ENCODE data around the gene GDPGP1. TPM values are rescaled to one million over a fixed set of nuclear protein-coding genes. Genes with fewer than 3 reads are reported as not detected.

The GDPGP1 gene
- total and polyA plus RNA-seq, 9 of the 15 experiments (the other 6 are each of a cell fraction or from before 2014, with no cell fraction given), result 0.78 to 6.1 (median 2.8) TPM

GRCh38 chr15:90200534-90201129 is 33.4 kb upstream of the GDPGP1 start (continued):
- TF ChIP-seq, protein P1, sequence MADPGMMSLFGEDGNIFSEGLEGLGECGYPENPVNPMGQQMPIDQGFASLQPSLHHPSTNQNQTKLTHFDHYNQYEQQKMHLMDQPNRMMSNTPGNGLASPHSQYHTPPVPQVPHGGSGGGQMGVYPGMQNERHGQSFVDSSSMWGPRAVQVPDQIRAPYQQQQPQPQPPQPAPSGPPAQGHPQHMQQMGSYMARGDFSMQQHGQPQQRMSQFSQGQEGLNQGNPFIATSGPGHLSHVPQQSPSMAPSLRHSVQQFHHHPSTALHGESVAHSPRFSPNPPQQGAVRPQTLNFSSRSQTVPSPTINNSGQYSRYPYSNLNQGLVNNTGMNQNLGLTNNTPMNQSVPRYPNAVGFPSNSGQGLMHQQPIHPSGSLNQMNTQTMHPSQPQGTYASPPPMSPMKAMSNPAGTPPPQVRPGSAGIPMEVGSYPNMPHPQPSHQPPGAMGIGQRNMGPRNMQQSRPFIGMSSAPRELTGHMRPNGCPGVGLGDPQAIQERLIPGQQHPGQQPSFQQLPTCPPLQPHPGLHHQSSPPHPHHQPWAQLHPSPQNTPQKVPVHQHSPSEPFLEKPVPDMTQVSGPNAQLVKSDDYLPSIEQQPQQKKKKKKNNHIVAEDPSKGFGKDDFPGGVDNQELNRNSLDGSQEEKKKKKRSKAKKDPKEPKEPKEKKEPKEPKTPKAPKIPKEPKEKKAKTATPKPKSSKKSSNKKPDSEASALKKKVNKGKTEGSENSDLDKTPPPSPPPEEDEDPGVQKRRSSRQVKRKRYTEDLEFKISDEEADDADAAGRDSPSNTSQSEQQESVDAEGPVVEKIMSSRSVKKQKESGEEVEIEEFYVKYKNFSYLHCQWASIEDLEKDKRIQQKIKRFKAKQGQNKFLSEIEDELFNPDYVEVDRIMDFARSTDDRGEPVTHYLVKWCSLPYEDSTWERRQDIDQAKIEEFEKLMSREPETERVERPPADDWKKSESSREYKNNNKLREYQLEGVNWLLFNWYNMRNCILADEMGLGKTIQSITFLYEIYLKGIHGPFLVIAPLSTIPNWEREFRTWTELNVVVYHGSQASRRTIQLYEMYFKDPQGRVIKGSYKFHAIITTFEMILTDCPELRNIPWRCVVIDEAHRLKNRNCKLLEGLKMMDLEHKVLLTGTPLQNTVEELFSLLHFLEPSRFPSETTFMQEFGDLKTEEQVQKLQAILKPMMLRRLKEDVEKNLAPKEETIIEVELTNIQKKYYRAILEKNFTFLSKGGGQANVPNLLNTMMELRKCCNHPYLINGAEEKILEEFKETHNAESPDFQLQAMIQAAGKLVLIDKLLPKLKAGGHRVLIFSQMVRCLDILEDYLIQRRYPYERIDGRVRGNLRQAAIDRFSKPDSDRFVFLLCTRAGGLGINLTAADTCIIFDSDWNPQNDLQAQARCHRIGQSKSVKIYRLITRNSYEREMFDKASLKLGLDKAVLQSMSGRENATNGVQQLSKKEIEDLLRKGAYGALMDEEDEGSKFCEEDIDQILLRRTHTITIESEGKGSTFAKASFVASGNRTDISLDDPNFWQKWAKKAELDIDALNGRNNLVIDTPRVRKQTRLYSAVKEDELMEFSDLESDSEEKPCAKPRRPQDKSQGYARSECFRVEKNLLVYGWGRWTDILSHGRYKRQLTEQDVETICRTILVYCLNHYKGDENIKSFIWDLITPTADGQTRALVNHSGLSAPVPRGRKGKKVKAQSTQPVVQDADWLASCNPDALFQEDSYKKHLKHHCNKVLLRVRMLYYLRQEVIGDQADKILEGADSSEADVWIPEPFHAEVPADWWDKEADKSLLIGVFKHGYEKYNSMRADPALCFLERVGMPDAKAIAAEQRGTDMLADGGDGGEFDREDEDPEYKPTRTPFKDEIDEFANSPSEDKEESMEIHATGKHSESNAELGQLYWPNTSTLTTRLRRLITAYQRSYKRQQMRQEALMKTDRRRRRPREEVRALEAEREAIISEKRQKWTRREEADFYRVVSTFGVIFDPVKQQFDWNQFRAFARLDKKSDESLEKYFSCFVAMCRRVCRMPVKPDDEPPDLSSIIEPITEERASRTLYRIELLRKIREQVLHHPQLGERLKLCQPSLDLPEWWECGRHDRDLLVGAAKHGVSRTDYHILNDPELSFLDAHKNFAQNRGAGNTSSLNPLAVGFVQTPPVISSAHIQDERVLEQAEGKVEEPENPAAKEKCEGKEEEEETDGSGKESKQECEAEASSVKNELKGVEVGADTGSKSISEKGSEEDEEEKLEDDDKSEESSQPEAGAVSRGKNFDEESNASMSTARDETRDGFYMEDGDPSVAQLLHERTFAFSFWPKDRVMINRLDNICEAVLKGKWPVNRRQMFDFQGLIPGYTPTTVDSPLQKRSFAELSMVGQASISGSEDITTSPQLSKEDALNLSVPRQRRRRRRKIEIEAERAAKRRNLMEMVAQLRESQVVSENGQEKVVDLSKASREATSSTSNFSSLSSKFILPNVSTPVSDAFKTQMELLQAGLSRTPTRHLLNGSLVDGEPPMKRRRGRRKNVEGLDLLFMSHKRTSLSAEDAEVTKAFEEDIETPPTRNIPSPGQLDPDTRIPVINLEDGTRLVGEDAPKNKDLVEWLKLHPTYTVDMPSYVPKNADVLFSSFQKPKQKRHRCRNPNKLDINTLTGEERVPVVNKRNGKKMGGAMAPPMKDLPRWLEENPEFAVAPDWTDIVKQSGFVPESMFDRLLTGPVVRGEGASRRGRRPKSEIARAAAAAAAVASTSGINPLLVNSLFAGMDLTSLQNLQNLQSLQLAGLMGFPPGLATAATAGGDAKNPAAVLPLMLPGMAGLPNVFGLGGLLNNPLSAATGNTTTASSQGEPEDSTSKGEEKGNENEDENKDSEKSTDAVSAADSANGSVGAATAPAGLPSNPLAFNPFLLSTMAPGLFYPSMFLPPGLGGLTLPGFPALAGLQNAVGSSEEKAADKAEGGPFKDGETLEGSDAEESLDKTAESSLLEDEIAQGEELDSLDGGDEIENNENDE (IDR thresholded peaks at IDR 0.05; ENCODE audit: low read depth, low read length), result no peak
- TF ChIP-seq RAD51 (IDR thresholded peaks at IDR 0.05; ENCODE audit: borderline replicate concordance, low read depth) (peak; percentile 37; the same call in 1 of the 2 replicates), ZNF707 (CRISPR knock-in tag; conservative IDR thresholded peaks at IDR 0.05) (no peak), ATF2 (CRISPR knock-in tag; IDR thresholded peaks at IDR 0.05) (no peak), ETV1 (tag; conservative IDR thresholded peaks at IDR 0.05; ENCODE audit: low read depth) (no peak), ZFP36 (IDR thresholded peaks at IDR 0.05; ENCODE audit: low read depth, low read length, partially characterized antibody) (no peak), NUFIP1 (IDR thresholded peaks at IDR 0.05; ENCODE audit: partially characterized antibody) (no peak), HIVEP1 (CRISPR knock-in tag; IDR thresholded peaks at IDR 0.05) (no peak), ZNF134 (CRISPR knock-in tag; conservative IDR thresholded peaks at IDR 0.05) (no peak), BHLHE40 (IDR thresholded peaks at IDR 0.05; ENCODE audit: low read length) (peak; percentile 72), SIX5 (IDR thresholded peaks at IDR 0.05; ENCODE audit: borderline replicate concordance in 1 of 2, insufficient read depth in 1 of 2, low read depth in 1 of 2, low read length in 2 of 2) (no peak), ZNF830 (CRISPR knock-in tag; IDR thresholded peaks at IDR 0.05) (no peak), GTF2A2 (tag; IDR thresholded peaks at IDR 0.05) (no peak), ATF1 (CRISPR knock-in tag; IDR thresholded peaks at IDR 0.05) (no peak), ATF1 (tag; IDR thresholded peaks at IDR 0.05) (no peak), SMARCE1 (IDR thresholded peaks at IDR 0.05) (no peak)
- TF ChIP-seq, protein P2, sequence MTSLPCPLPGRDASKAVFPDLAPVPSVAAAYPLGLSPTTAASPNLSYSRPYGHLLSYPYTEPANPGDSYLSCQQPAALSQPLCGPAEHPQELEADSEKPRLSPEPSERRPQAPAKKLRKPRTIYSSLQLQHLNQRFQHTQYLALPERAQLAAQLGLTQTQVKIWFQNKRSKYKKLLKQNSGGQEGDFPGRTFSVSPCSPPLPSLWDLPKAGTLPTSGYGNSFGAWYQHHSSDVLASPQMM (CRISPR knock-in tag; IDR thresholded peaks at IDR 0.05), result no peak

All from K562 (cell line).